IPS-15b (cell line): ENCODE data around the gene HOXB2.
A peak's percentile ranks its signal among the peaks of the same experiment; 100 is the strongest.

Experiments used
- H3K27me3 ChIP-seq: one replicate; pipeline ENCODE4 v1.6.1; 2013; ENCODE audit warnings: low read length; ENCODE audit not compliant: control insufficient read depth, insufficient read depth
- H3K36me3 ChIP-seq: one replicate; pipeline ENCODE4 v1.6.1; 2013; ENCODE audit warnings: low read length; ENCODE audit not compliant: control insufficient read depth, insufficient read depth
- H3K4me1 ChIP-seq: one replicate; pipeline ENCODE4 v1.6.1; 2013; ENCODE audit warnings: mild to moderate bottlenecking, low read length; ENCODE audit not compliant: control insufficient read depth, insufficient read depth
- H3K4me3 ChIP-seq: one replicate; pipeline ENCODE4 v1.5.1; 2013; ENCODE audit warnings: low read depth, low read length
- H3K9ac ChIP-seq: one replicate; pipeline ENCODE4 v1.6.1; 2013; ENCODE audit warnings: low read depth, mild to moderate bottlenecking, low read length
- H3K9me3 ChIP-seq: one replicate; pipeline ENCODE4 v1.6.1; 2013; ENCODE audit warnings: mild to moderate bottlenecking, low read length; ENCODE audit not compliant: control insufficient read depth, insufficient read depth

HOXB2 gene

GRCh38 chr17:48577330-48577945, 32.5 kb upstream of the HOXB2 start:
- H3K27me3 ChIP-seq, result peaks cover 96% of the 10 kb centered on the region
- H3K9me3 ChIP-seq, result no peaks in the 10 kb centered on the region
- no peaks in the 10 kb centered on the region for H3K4me1 ChIP-seq
- peak overlapping the region; percentile 23 for H3K4me3 ChIP-seq
- no peak overlapping the region for H3K9ac ChIP-seq
- no peaks in the 10 kb centered on the region for H3K36me3 ChIP-seq

- Histone ChIP-seq H3K36me3 (no peaks in the 10 kb centered on the region), H3K9ac (no peak overlapping the region), H3K9me3 (no peaks in the 10 kb centered on the region), H3K27me3 (peaks cover 96% of the 10 kb centered on the region), H3K4me3 (peak overlapping the region; percentile 23), H3K4me1 (no peaks in the 10 kb centered on the region)
These were observed 31.8 kb upstream of the HOXB2 start for GRCh38 chr17:48576479-48577309.

- Histone ChIP-seq H3K4me3 (peak overlapping the region; percentile 3), H3K36me3 (no peaks in the 10 kb centered on the region), H3K27me3 (peaks cover 96% of the 10 kb centered on the region), H3K9ac (no peak overlapping the region), H3K4me1 (no peaks in the 10 kb centered on the region), H3K9me3 (no peaks in the 10 kb centered on the region)
These were observed 31.0 kb upstream of the HOXB2 start for GRCh38 chr17:48575673-48576478.

GRCh38 chr17:48575066-48575582, 30.2 kb upstream of the HOXB2 start:
- Histone ChIP-seq H3K4me3 (no peak overlapping the region), H3K4me1 (no peaks in the 10 kb centered on the region), H3K9ac (no peak overlapping the region), H3K36me3 (no peaks in the 10 kb centered on the region), H3K27me3 (peaks cover 96% of the 10 kb centered on the region), H3K9me3 (no peaks in the 10 kb centered on the region)

GRCh38 chr17:48574505-48575065, 29.7 kb upstream of the HOXB2 start:
- peaks cover 96% of the 10 kb centered on the region for H3K27me3 ChIP-seq
- peaks cover 2% of the 10 kb centered on the region for H3K4me1 ChIP-seq
- H3K4me3 ChIP-seq, result peak overlapping the region; percentile 8
- H3K36me3 ChIP-seq, result no peaks in the 10 kb centered on the region
- H3K9me3 ChIP-seq, result no peaks in the 10 kb centered on the region
- H3K9ac ChIP-seq, result no peak overlapping the region

- no peak overlapping the region for H3K9ac ChIP-seq
- no peaks in the 10 kb centered on the region for H3K9me3 ChIP-seq
- H3K4me3 ChIP-seq, result peak overlapping the region; percentile 8
- H3K27me3 ChIP-seq, result peaks cover 99% of the 10 kb centered on the region
- H3K4me1 ChIP-seq, result peaks cover 4% of the 10 kb centered on the region
- H3K36me3 ChIP-seq, result no peaks in the 10 kb centered on the region
These were observed 27.0 kb upstream of the HOXB2 start for GRCh38 chr17:48571826-48572417.

GRCh38 chr17:48571024-48571818, 26.3 kb upstream of the HOXB2 start:
- Histone ChIP-seq H3K4me3 (peak overlapping the region; percentile 7), H3K27me3 (peaks cover 100% of the 10 kb centered on the region), H3K9me3 (no peaks in the 10 kb centered on the region), H3K4me1 (peaks cover 4% of the 10 kb centered on the region), H3K9ac (no peak overlapping the region), H3K36me3 (no peaks in the 10 kb centered on the region)

- Histone ChIP-seq H3K4me1 (peaks cover 4% of the 10 kb centered on the region), H3K36me3 (no peaks in the 10 kb centered on the region), H3K4me3 (peak overlapping the region; percentile 13), H3K27me3 (peaks cover 100% of the 10 kb centered on the region), H3K9ac (no peak overlapping the region), H3K9me3 (no peaks in the 10 kb centered on the region)
These were observed 25.6 kb upstream of the HOXB2 start for GRCh38 chr17:48570325-48571023.

GRCh38 chr17:48569674-48570324, 24.9 kb upstream of the HOXB2 start:
- Histone ChIP-seq H3K9ac (no peak overlapping the region), H3K9me3 (no peaks in the 10 kb centered on the region), H3K36me3 (no peaks in the 10 kb centered on the region), H3K4me3 (peak overlapping the region; percentile 13), H3K27me3 (peaks cover 100% of the 10 kb centered on the region), H3K4me1 (peaks cover 5% of the 10 kb centered on the region)

GRCh38 chr17:48569240-48569582, 24.3 kb upstream of the HOXB2 start:
- no peaks in the 10 kb centered on the region for H3K9me3 ChIP-seq
- H3K9ac ChIP-seq, result no peak overlapping the region
- peaks cover 6% of the 10 kb centered on the region for H3K4me1 ChIP-seq
- H3K4me3 ChIP-seq, result peak overlapping the region; percentile 22
- H3K27me3 ChIP-seq, result peaks cover 99% of the 10 kb centered on the region
- no peaks in the 10 kb centered on the region for H3K36me3 ChIP-seq
